Measurements from ENCODE around the gene RASSF6. TPM values are rescaled to one million over a fixed set of nuclear protein-coding genes. Genes with fewer than 3 reads are reported as not detected.
A peak's percentile ranks its signal among the peaks of the same experiment; 100 is the strongest.
"Not testable (repeated sequence)": the region's sequence is repeated elsewhere in the genome, so short reads cannot be mapped to it uniquely, and the experiment has no call there.

The RASSF6 gene
- 1.6 and 2.4 TPM in 2 replicates for total RNA-seq (2022)
- percentile 46 among the genes with signal in this experiment for Bru-seq, nascent RNA
- percentile 55 among the genes with signal in this experiment for BruChase-seq, experiment 1, labeled RNA remaining after a 6-hour chase
- percentile 46 among the genes with signal in this experiment for BruChase-seq, experiment 2, labeled RNA remaining after a 2-hour chase
- long read RNA-seq, full-length matches to known transcripts, result 1 of 3 reads
- long read RNA-seq, partial matches to known transcripts, result 0 of 3 reads
- long read RNA-seq, other reads (novel, unspliced or antisense), result 2 of 3 reads

- DNase-seq (ENCODE audit: unreplicated experiment), result peak; percentile 63
- Mint-ChIP-seq H3K9me3 (ENCODE audit: unreplicated experiment) (no peaks in the 10 kb centered on the region), H3K27me3 (ENCODE audit: insufficient read depth, unreplicated experiment) (no peaks in the 10 kb centered on the region), H3K4me1 (ENCODE audit: insufficient read depth, unreplicated experiment) (peaks cover 19% of the 10 kb centered on the region), H3K27ac (ENCODE audit: low read depth, unreplicated experiment) (peak within 1 kb of the TSS; percentile 47), H3K4me3 (ENCODE audit: unreplicated experiment) (peak within 1 kb of the TSS; percentile 84), H3K36me3 (ENCODE audit: insufficient read depth, unreplicated experiment) (no peaks in the 10 kb centered on the region)
- ChIA-PET CTCF (interaction anchor here (0.6 to 1.7 kb wide), 9 partner anchors 17 to 482 kb away, joined by 3 to 6 read pairs (median 3); no protein-coding TSS in a partner anchor), POLR2A (interaction anchor here (0.6 to 3.8 kb wide), 21 partner anchors 8 to 1249 kb away, joined by 3 to 47 read pairs (median 4); no protein-coding TSS in a partner anchor)
- TF ChIP-seq CTCF (IDR thresholded peaks at IDR 0.05; ENCODE audit: unreplicated experiment), result no peak
- no TSS peak for BruUV-seq (replicated peaks)
- intact Hi-C loops (cut with micrococcal nuclease), result no loop called here
Observed at GRCh38 chr4:73620115-73620792, at the start of gene RASSF6. TSS of gene RASSF6 (minus strand) at chr4:73620436. CDS start at chr4:73611795, 8,641 bp downstream.

GRCh38 chr4:73669410-73670183 lies 49.4 kb upstream of the RASSF6 start:
- Mint-ChIP-seq H3K27ac (ENCODE audit: low read depth, unreplicated experiment) (no peak overlapping the region), H3K27me3 (ENCODE audit: insufficient read depth, unreplicated experiment) (no peaks in the 10 kb centered on the region), H3K4me3 (ENCODE audit: unreplicated experiment) (no peak overlapping the region), H3K36me3 (ENCODE audit: insufficient read depth, unreplicated experiment) (peaks cover 6% of the 10 kb centered on the region), H3K4me1 (ENCODE audit: insufficient read depth, unreplicated experiment) (peaks cover 11% of the 10 kb centered on the region), H3K9me3 (ENCODE audit: unreplicated experiment) (no peaks in the 10 kb centered on the region)
- DNase-seq (ENCODE audit: unreplicated experiment), result no peak
- intact Hi-C loops (cut with micrococcal nuclease), result no loop called here
- ChIA-PET CTCF (interaction anchor here (0.5 to 3.0 kb wide), 8 partner anchors 9 to 877 kb away, joined by 3 to 12 read pairs (median 3); no protein-coding TSS in a partner anchor), POLR2A (interaction anchor here (1.0 to 1.1 kb wide), 2 partner anchors 196 to 442 kb away, joined by 3 read pairs; no protein-coding TSS in a partner anchor)
- no TSS peak for BruUV-seq (replicated peaks)
- TF ChIP-seq CTCF (IDR thresholded peaks at IDR 0.05; ENCODE audit: unreplicated experiment), result no peak

- intact Hi-C loops (cut with micrococcal nuclease), result no loop called here
- H3K27ac Mint-ChIP-seq (ENCODE audit: low read depth, unreplicated experiment), result no peak overlapping the region
- peaks cover 7% of the 10 kb centered on the region for H3K4me1 Mint-ChIP-seq (ENCODE audit: insufficient read depth, unreplicated experiment)
- H3K36me3 Mint-ChIP-seq (ENCODE audit: insufficient read depth, unreplicated experiment), result peaks cover 6% of the 10 kb centered on the region
- no peaks in the 10 kb centered on the region for H3K9me3 Mint-ChIP-seq (ENCODE audit: unreplicated experiment)
- H3K27me3 Mint-ChIP-seq (ENCODE audit: insufficient read depth, unreplicated experiment), result no peaks in the 10 kb centered on the region
- DNase-seq (ENCODE audit: unreplicated experiment), result no peak
- no peak overlapping the region for H3K4me3 Mint-ChIP-seq (ENCODE audit: unreplicated experiment)
- no TSS peak for BruUV-seq (replicated peaks)
- ChIA-PET POLR2A (interaction anchor here (1.1 kb wide), 1 partner anchor 443 kb away, joined by 3 read pairs; no protein-coding TSS in a partner anchor), CTCF (interaction anchor here (0.5 to 3.0 kb wide), 10 partner anchors 8 to 878 kb away, joined by 3 to 12 read pairs (median 3); no protein-coding TSS in a partner anchor)
- no peak for TF ChIP-seq CTCF (IDR thresholded peaks at IDR 0.05; ENCODE audit: unreplicated experiment)
Observed at GRCh38 chr4:73668782-73669201, 48.6 kb upstream of the RASSF6 start.

GRCh38 chr4:73665924-73666323 lies 45.7 kb upstream of the RASSF6 start:
- CTCF ChIA-PET, result interaction anchor here (0.6 to 9.1 kb wide), 5 partner anchors 8 to 258 kb away, joined by 3 to 183 read pairs (median 3); no protein-coding TSS in a partner anchor

More at GRCh38 chr4:73665924-73666323, 45.7 kb upstream of the RASSF6 start:
- H3K27me3 Mint-ChIP-seq (ENCODE audit: insufficient read depth, unreplicated experiment); DNase-seq (ENCODE audit: unreplicated experiment); BruUV-seq (replicated peaks); intact Hi-C loops (cut with micrococcal nuclease); H3K27ac Mint-ChIP-seq (ENCODE audit: low read depth, unreplicated experiment); H3K9me3 Mint-ChIP-seq (ENCODE audit: unreplicated experiment); H3K36me3 Mint-ChIP-seq (ENCODE audit: insufficient read depth, unreplicated experiment); H3K4me3 Mint-ChIP-seq (ENCODE audit: unreplicated experiment): not testable (repeated sequence)
- POLR2A ChIA-PET, result interaction anchor here (8.6 kb wide), 1 partner anchor 199 kb away, joined by 40 read pairs; no protein-coding TSS in a partner anchor
- peaks cover 14% of the 10 kb centered on the region for H3K4me1 Mint-ChIP-seq (ENCODE audit: insufficient read depth, unreplicated experiment)
